Keratinocyte (primary cell): ENCODE data around the gene ULK3. TPM values are rescaled to one million over a fixed set of nuclear protein-coding genes. Genes with fewer than 3 reads are reported as not detected.

Experiments used
- DNase-seq: peaks from one replicate; pipeline ENCODE4 v3.0.0-alpha.2; 2011; ENCODE audit warnings: low read depth, missing footprints, low spot score
- FAIRE-seq: peaks from 2 replicates; lab custom pipeline; 2011; peaks lifted over from hg19 to GRCh38; lab: Jason Lieb, UNC
- H2AFZ ChIP-seq: 2 replicates; pipeline ENCODE4 v1.6.0; 2012; ENCODE audit warnings: low read length, control low read depth, inconsistent platforms; ENCODE audit not compliant: control insufficient read depth
- H3K27ac ChIP-seq: 2 replicates; pipeline ENCODE4 v1.5.1; 2011; ENCODE audit warnings: low read length; ENCODE audit not compliant: control insufficient read depth, insufficient read depth
- H3K27me3 ChIP-seq: 3 replicates; pipeline ENCODE4 v1.6.0; 2011; ENCODE audit warnings: low read length; ENCODE audit not compliant: control insufficient read depth, insufficient read depth; ENCODE audit errors: extremely low read depth
- H3K36me3 ChIP-seq, 2 experiments: 2 replicates in 1 of 2; 3 replicates in 1 of 2; pipeline ENCODE4 v1.5.1; 2011; ENCODE audit warnings: low read length in 2 of 2, mild to moderate bottlenecking in 1 of 2; ENCODE audit not compliant: control insufficient read depth in 2 of 2, insufficient read depth in 2 of 2; ENCODE audit errors: extremely low read depth in 1 of 2
- H3K4me1 ChIP-seq: 3 replicates; pipeline ENCODE4 v1.5.1; 2011; ENCODE audit warnings: low read length; ENCODE audit not compliant: control insufficient read depth, insufficient read depth; ENCODE audit errors: extremely low read depth
- H3K4me2 ChIP-seq: 3 replicates; pipeline ENCODE4 v1.6.0; 2011; ENCODE audit warnings: low read depth, low read length; ENCODE audit not compliant: control insufficient read depth, insufficient read depth; ENCODE audit errors: extremely low read depth
- H3K4me3 ChIP-seq, 3 experiments: fragments of 200-600 bp in 1 of 3; sonication (generic) in 1 of 3; 2 replicates in 2 of 3; 3 replicates in 1 of 3; pipeline ENCODE4 v1.5.1; 2011 to 2016; ENCODE audit warnings: low read length in 3 of 3, mild to moderate bottlenecking in 3 of 3, control low read depth in 2 of 3, inconsistent platforms in 1 of 3, low read depth in 1 of 3, mixed read lengths in 1 of 3, mixed run types in 1 of 3, moderate library complexity in 1 of 3; ENCODE audit not compliant: control insufficient read depth in 2 of 3, insufficient read depth in 2 of 3; ENCODE audit errors: extremely low read depth in 1 of 3
- H3K79me2 ChIP-seq: 2 replicates; pipeline ENCODE4 v1.6.0; 2012; ENCODE audit warnings: low read length; ENCODE audit not compliant: control insufficient read depth, insufficient read depth
- H3K9ac ChIP-seq: 3 replicates; pipeline ENCODE4 v1.6.0; 2011; ENCODE audit warnings: low read length; ENCODE audit not compliant: control insufficient read depth, insufficient read depth; ENCODE audit errors: extremely low read depth
- H3K9me1 ChIP-seq: 3 replicates; pipeline ENCODE4 v1.6.0; 2011; ENCODE audit warnings: low read length; ENCODE audit not compliant: control insufficient read depth, insufficient read depth; ENCODE audit errors: extremely low read depth
- H3K9me3 ChIP-seq: 2 replicates; pipeline ENCODE4 v1.5.1; 2012; ENCODE audit warnings: low read depth, low read length; ENCODE audit not compliant: control insufficient read depth
- H4K20me1 ChIP-seq: 3 replicates; pipeline ENCODE4 v1.6.0; 2011; ENCODE audit warnings: low read length; ENCODE audit not compliant: control insufficient read depth, insufficient read depth; ENCODE audit errors: extremely low read depth
- CTCF ChIP-seq, 3 experiments: IDR thresholded peaks in 1 of 3; conservative IDR thresholded peaks in 1 of 3; optimal IDR thresholded peaks in 1 of 3; 2 replicates in 2 of 3; 3 replicates in 1 of 3; pipeline versions ENCODE3 to v1.5.1; 2011; ENCODE audit warnings: low read length in 3 of 3, mild to moderate bottlenecking in 3 of 3, moderate library complexity in 2 of 3, control low read depth in 1 of 3, inconsistent platforms in 1 of 3; ENCODE audit not compliant: insufficient read depth in 2 of 3; ENCODE audit errors: extremely low read depth in 1 of 3
- EZH2 ChIP-seq: IDR thresholded peaks from one replicate; pipeline ENCODE4 v1.6.1; 2012; ENCODE audit warnings: inconsistent platforms, mild to moderate bottlenecking, low read length, moderate library complexity
- dilution Hi-C: fragments of 300-500 bp; cut with MboI; formaldehyde crosslinking; loops from one replicate; pipeline ENCODE4 v1.7.0; 2020; ENCODE audit warnings: low sequenced_read_pairs; ENCODE audit not compliant: extremely low pct_ligation_motif_present
- polyA plus RNA-seq, 5 experiments: library from polyadenylated mRNA; depleted of rRNA in 3 of 5; stranded (reverse) in 3 of 5; stranded (forward) in 1 of 5; unstranded in 1 of 5; fragments of >200 nt; gene quantifications; 1 replicate in 1 of 5; 2 replicates in 3 of 5; 3 replicates in 1 of 5; pipeline versions ENCODE4 v1.2.1 to v1.2.3, GENCODE V29; 2011 to 2012; ENCODE audit warnings: missing spikeins in 2 of 5, low read depth in 1 of 5, low replicate concordance in 1 of 5

The ULK3 gene
- polyA plus RNA-seq, 1 donor (not counting 4 experiments of a cell fraction or from before 2014, with no cell fraction given): 16.5 TPM

DNA sequence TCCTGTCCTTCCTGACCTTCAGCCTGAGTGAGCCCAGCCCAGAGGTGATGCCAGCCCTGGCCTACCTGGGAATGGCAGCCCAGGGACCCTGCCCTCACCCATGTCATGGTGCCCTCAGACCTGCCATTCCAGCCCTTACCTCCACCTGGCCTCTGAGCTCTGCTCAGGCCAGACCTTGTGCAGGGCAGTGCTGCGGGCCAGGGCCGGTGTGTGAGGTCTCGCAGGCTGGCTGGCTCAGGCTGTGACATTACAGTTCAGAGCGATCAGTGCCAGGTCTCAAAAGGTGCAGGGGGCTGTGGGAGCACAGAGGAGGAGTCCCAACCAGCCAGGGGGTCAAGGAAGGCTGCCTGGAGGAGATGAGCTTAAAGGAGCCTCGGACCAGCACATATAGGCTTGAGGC lies 22.9 kb downstream of the ULK3 start:
- Histone ChIP-seq H3K4me2 (no peak overlapping the region), H3K9me3 (no peaks in the 10 kb centered on the region), H3K9me1 (no peaks in the 10 kb centered on the region), H3K4me1 (peaks cover 19% of the 10 kb centered on the region), H3K79me2 (no peaks in the 10 kb centered on the region), H3K4me3 (no peak overlapping the region), H4K20me1 (peaks cover 4% of the 10 kb centered on the region), H3K27ac (no peak overlapping the region), H2AFZ (no peak overlapping the region), H3K9ac (no peak overlapping the region), H3K27me3 (peaks cover 9% of the 10 kb centered on the region), H3K36me3 (no peaks in the 10 kb centered on the region)
- TF ChIP-seq CTCF (optimal IDR thresholded peaks at IDR 0.05 in 1 of 3, IDR thresholded peaks at IDR 0.05 in 1 of 3, conservative IDR thresholded peaks at IDR 0.05 in 1 of 3; ENCODE audit: extremely low read depth in 1 of 3, insufficient read depth in 2 of 3, low read length in 3 of 3): no peak
- no peak for TF ChIP-seq EZH2
- dilution Hi-C loops: no loop called here
- DNase-seq (no peak), FAIRE-seq (no peak)

GRCh38 chr15:74817370-74817737 lies 25.6 kb downstream of the ULK3 start:
- peaks cover 4% of the 10 kb centered on the region for H4K20me1 ChIP-seq
- dilution Hi-C loops: no loop called here
- no peak overlapping the region for H3K4me3 ChIP-seq
- peaks cover 19% of the 10 kb centered on the region for H3K4me1 ChIP-seq
- H3K27me3 ChIP-seq: no peaks in the 10 kb centered on the region
- peak; percentile 44 for DNase-seq
- no peaks in the 10 kb centered on the region for H3K79me2 ChIP-seq
- no peaks in the 10 kb centered on the region for H3K9me3 ChIP-seq
- no peaks in the 10 kb centered on the region for H3K36me3 ChIP-seq
- no peaks in the 10 kb centered on the region for H3K9me1 ChIP-seq
- no peak overlapping the region for H3K9ac ChIP-seq
- FAIRE-seq: peak; percentile 84
- peak; percentile 54 to 89 (median 81) for TF ChIP-seq CTCF (optimal IDR thresholded peaks at IDR 0.05 in 1 of 3, IDR thresholded peaks at IDR 0.05 in 1 of 3, conservative IDR thresholded peaks at IDR 0.05 in 1 of 3; ENCODE audit: extremely low read depth in 1 of 3, insufficient read depth in 2 of 3, low read length in 3 of 3)
- no peak for TF ChIP-seq EZH2
- H3K27ac ChIP-seq: no peak overlapping the region
- H3K4me2 ChIP-seq: no peak overlapping the region
- H2AFZ ChIP-seq: no peak overlapping the region
